HepG2 (cell line): ENCODE results near the gene NOL12. TPM values are rescaled to one million over a fixed set of nuclear protein-coding genes. Genes with fewer than 3 reads are reported as not detected.

Experiments
- AGO2 ChIP-seq: fragments of 200-400 bp; formaldehyde crosslinking; optimal IDR thresholded peaks from 2 replicates; pipeline ENCODE3; 2017; ENCODE audit warnings: mild to moderate bottlenecking, low read depth, low read length, moderate library complexity
- ARID4A ChIP-seq: sonication (generic); formaldehyde crosslinking; IDR thresholded peaks from 2 replicates; pipeline ENCODE4 v1.5.0; 2020; ENCODE audit warnings: mild to moderate bottlenecking, missing genetic modification reagents, borderline replicate concordance
- CHD2 ChIP-seq: IDR thresholded peaks from 2 replicates; pipeline ENCODE4 v1.6.1; 2011; ENCODE audit warnings: low read depth, low read length, improper control_type of control experiment
- CREM ChIP-seq, 2 experiments: sonication (generic) in 1 of 2; formaldehyde crosslinking in 1 of 2; IDR thresholded peaks; 2 replicates each; pipeline versions ENCODE4 v1.4.0 to v1.6.1; 2016 to 2020; ENCODE audit warnings: antibody characterized with exemption in 1 of 2, mild to moderate bottlenecking in 1 of 2, missing genetic modification reagents in 1 of 2
- ELF1 ChIP-seq: sonication (generic); formaldehyde crosslinking; IDR thresholded peaks from 2 replicates; pipeline ENCODE4 v1.4.0; 2020; ENCODE audit warnings: missing genetic modification reagents
- GFI1 ChIP-seq: sonication (generic); formaldehyde crosslinking; IDR thresholded peaks from 2 replicates; pipeline ENCODE4 v1.5.0; 2020; ENCODE audit warnings: missing genetic modification reagents, mild to moderate bottlenecking, borderline replicate concordance
- HOMEZ ChIP-seq: IDR thresholded peaks from 2 replicates; pipeline ENCODE4 v1.6.1; 2016; ENCODE audit warnings: low read depth
- MAX ChIP-seq: IDR thresholded peaks from 2 replicates; pipeline ENCODE4 v1.6.1; 2012; ENCODE audit warnings: inconsistent platforms
- MED1 ChIP-seq: sonication (generic); formaldehyde crosslinking; IDR thresholded peaks from 2 replicates; pipeline ENCODE4 v1.4.0; 2020; ENCODE audit warnings: missing genetic modification reagents
- MTA1 ChIP-seq: sonication (generic); formaldehyde crosslinking; IDR thresholded peaks from 2 replicates; pipeline ENCODE4 v1.4.0; 2020; ENCODE audit warnings: missing genetic modification reagents, mild to moderate bottlenecking, borderline replicate concordance
- MZF1 ChIP-seq: sonication (generic); formaldehyde crosslinking; IDR thresholded peaks from 2 replicates; pipeline ENCODE4 v1.8.1; 2023; ENCODE audit warnings: mild to moderate bottlenecking, missing genetic modification reagents, borderline replicate concordance
- PHF8 ChIP-seq: sonication (generic); formaldehyde crosslinking; IDR thresholded peaks from 2 replicates; pipeline ENCODE4 v1.5.0; 2020; ENCODE audit warnings: missing genetic modification reagents
- PPARG ChIP-seq: conservative IDR thresholded peaks from 2 replicates; pipeline ENCODE4 v1.6.1; 2016; ENCODE audit warnings: missing biosample characterization, missing genetic modification reagents
- RBFOX2 ChIP-seq: fragments of 200-400 bp; formaldehyde crosslinking; IDR thresholded peaks from 2 replicates; pipeline ENCODE4 v1.6.1; 2017; ENCODE audit warnings: low read depth, mild to moderate bottlenecking, low read length
- SOX5 ChIP-seq: IDR thresholded peaks from 2 replicates; pipeline ENCODE4 v1.6.1; 2016; ENCODE audit warnings: borderline replicate concordance
- ZNF138 ChIP-seq: sonication (generic); formaldehyde crosslinking; IDR thresholded peaks from 2 replicates; pipeline ENCODE4 v1.5.0; 2020; ENCODE audit warnings: mild to moderate bottlenecking, low read depth, missing genetic modification reagents
- ZNF292 ChIP-seq: sonication (generic); formaldehyde crosslinking; IDR thresholded peaks from 2 replicates; pipeline ENCODE4 v1.8.1; 2022; ENCODE audit warnings: mild to moderate bottlenecking, low read depth, missing genetic modification reagents, borderline replicate concordance
- ZNF512 ChIP-seq: sonication (generic); formaldehyde crosslinking; IDR thresholded peaks from 2 replicates; pipeline ENCODE4 v1.4.0; 2020; ENCODE audit warnings: mild to moderate bottlenecking, missing genetic modification reagents
- ZNF614 ChIP-seq: IDR thresholded peaks from 2 replicates; pipeline ENCODE4 v1.6.1; 2018; ENCODE audit warnings: missing biosample characterization, missing genetic modification reagents, inconsistent platforms, borderline replicate concordance
- polyA plus RNA-seq, 8 experiments: library from polyadenylated mRNA; depleted of rRNA in 3 of 8; stranded (reverse) in 7 of 8; unstranded in 1 of 8; fragments of >200 nt; fragmentation: Illumina TruSeq in 4 of 8; extraction: Trizol in 4 of 8; gene quantifications; 2 replicates each; pipeline versions ENCODE4 v1.2.1 to v1.2.3, GENCODE V29; 2011 to 2016; ENCODE audit warnings: low read depth in 4 of 8, missing spikeins in 1 of 8, mixed read lengths in 1 of 8; ENCODE audit not compliant: insufficient read depth in 1 of 8
- total RNA-seq, 5 experiments: library from RNA; depleted of rRNA; stranded (reverse); fragments of >200 nt; fragmentation: Illumina TruSeq; extraction: Trizol; gene quantifications; 2 replicates each; pipeline ENCODE4 v1.2.3, GENCODE V29; 2016; ENCODE audit warnings: low read depth in 1 of 5
- TF ChIP-seq, protein P1 (sequence below): sonication (generic); formaldehyde crosslinking; IDR thresholded peaks from 2 replicates; pipeline ENCODE4 v1.5.0; 2020; ENCODE audit warnings: missing genetic modification reagents

The NOL12 gene
- total and polyA plus RNA-seq, 2 of the 13 experiments (the other 11 are each of a cell fraction or from before 2014, with no cell fraction given): 14.3 to 31.4 TPM

DNA sequence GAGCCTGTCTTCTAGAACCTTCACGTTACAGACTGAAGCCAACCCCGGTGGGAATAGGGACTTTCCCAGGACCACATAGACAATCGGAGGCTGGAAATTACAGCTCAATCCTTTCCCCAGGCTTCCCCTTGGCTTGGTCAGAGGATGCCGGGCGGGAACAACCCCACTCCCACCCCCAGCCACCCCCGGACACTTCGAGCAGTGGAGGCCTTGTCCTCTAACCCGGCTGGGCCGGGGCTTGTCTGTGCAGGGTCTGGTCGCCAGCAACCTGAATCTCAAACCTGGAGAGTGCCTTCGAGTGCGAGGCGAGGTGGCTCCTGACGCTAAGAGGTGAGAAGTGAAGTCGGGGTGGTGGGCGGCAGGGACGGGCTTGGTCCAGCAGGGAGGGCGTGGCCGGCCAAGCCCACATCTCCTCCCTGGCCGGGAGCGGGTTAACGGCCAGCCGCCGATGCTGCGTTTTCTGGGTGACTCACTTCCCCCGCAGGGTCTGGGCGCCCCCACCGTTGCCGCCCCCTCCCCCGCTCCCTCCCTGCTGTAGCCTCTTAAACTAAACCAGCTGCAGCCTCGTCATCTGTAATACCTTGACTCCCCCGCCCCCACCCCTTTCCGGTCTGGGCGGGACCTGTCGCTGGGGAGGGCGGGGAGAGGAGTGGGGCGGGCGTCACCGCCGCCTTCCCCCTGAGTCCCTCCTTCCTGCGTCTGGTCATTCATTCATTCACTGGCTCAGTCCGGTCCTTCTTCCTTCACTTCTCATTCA lies 9.2 kb upstream of the NOL12 start (continued):
- TF ChIP-seq MTA1 (peak; percentile 66; the same call in 1 of the 2 replicates), MAX (peak; percentile 59), CHD2 (no peak), PPARG (CRISPR knock-in tag) (no peak), ARID4A (CRISPR knock-in tag) (peak; percentile 59; the same call in 1 of the 2 replicates), HOMEZ (CRISPR knock-in tag) (peak; percentile 78; the same call in 1 of the 2 replicates), ELF1 (CRISPR knock-in tag) (peak; percentile 32; the same call in 1 of the 2 replicates), GFI1 (CRISPR knock-in tag) (peak; percentile 51; the same call in 1 of the 2 replicates), RBFOX2 (peak; percentile 51; the same call in 1 of the 2 replicates), ZNF138 (CRISPR knock-in tag) (no peak), PHF8 (CRISPR knock-in tag) (peak; percentile 39; the same call in 1 of the 2 replicates), CREM (IDR thresholded peaks at IDR 0.05) (peak; percentile 39; the same call in 1 of the 2 replicates), CREM (CRISPR knock-in tag; IDR thresholded peaks at IDR 0.05) (no peak), MZF1 (CRISPR knock-in tag) (no peak), SOX5 (CRISPR knock-in tag) (peak; percentile 30; the same call in 1 of the 2 replicates), ZNF614 (CRISPR knock-in tag) (peak; percentile 31; the same call in 1 of the 2 replicates), AGO2 (peak; percentile 67), ZNF292 (CRISPR knock-in tag) (0 out of 2 replicates have a peak, but pooled peaks have one; percentile 31), ZNF512 (CRISPR knock-in tag) (no peak), MED1 (CRISPR knock-in tag) (0 out of 2 replicates have a peak, but pooled peaks have one; percentile 9)
- TF ChIP-seq, protein P1, sequence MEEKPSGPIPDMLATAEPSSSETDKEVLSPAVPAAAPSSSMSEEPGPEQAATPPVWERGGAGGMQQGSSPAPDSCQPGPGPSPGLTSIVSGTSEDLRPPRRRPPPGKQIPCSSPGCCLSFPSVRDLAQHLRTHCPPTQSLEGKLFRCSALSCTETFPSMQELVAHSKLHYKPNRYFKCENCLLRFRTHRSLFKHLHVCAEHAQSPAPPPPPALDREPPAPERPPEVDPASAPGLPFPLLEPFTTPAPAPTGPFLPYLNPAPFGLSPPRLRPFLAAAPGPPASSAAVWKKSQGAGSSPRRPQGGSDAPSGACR (CRISPR knock-in tag): 0 out of 2 replicates have a peak, but pooled peaks have one; percentile 33
